H1 (cell line): ENCODE measurements around the gene PAXX. TPM values are rescaled to one million over a fixed set of nuclear protein-coding genes. Genes with fewer than 3 reads are reported as not detected.

Experiments
- CTCF ChIA-PET: fragments of 300-600 bp; sonication (Branson Sonifier 250); formaldehyde crosslinking; loops from one replicate; lab custom pipeline; 2021; ENCODE audit not compliant: partially characterized antibody; lab: Charles Lee
- POLR2A ChIA-PET: fragments of 300-600 bp; sonication (Branson Sonifier 250); formaldehyde crosslinking; loops from one replicate; lab custom pipeline; 2021; ENCODE audit warnings: inconsistent platforms; ENCODE audit not compliant: partially characterized antibody; lab: Charles Lee
- DNase-seq, 2 experiments: peaks; one replicate each; pipeline versions ENCODE4 v3.0.0 to v3.0.0-alpha.2; 2010 to 2022; ENCODE audit warnings: low spot score in 2 of 2, low read depth in 1 of 2, mixed read lengths in 1 of 2
- FAIRE-seq: peaks from 2 replicates; lab custom pipeline; 2011; peaks lifted over from hg19 to GRCh38; lab: Jason Lieb, UNC
- H2AFZ ChIP-seq: 2 replicates; pipeline ENCODE4 v1.8.1; 2012; ENCODE audit warnings: low read length, inconsistent platforms
- H2AK5ac ChIP-seq: 2 replicates; pipeline ENCODE4 v1.6.1; 2013; ENCODE audit warnings: low read depth, low read length
- H2BK120ac ChIP-seq: replicated peaks from 2 replicates; pipeline ENCODE3; 2013; ENCODE audit warnings: low read depth, low read length, inconsistent platforms
- H2BK12ac ChIP-seq: 2 replicates; pipeline ENCODE4 v1.6.1; 2013; ENCODE audit warnings: low read depth, low read length
- H2BK15ac ChIP-seq: 2 replicates; pipeline ENCODE4 v1.6.1; 2013; ENCODE audit warnings: low read length
- H2BK20ac ChIP-seq: 2 replicates; pipeline ENCODE4 v1.6.1; 2013; ENCODE audit warnings: low read length
- H2BK5ac ChIP-seq: 2 replicates; pipeline ENCODE4 v1.6.1; 2013; ENCODE audit warnings: low read depth, low read length
- H3K14ac ChIP-seq: 2 replicates; pipeline ENCODE4 v1.6.1; 2013; ENCODE audit warnings: inconsistent platforms; ENCODE audit not compliant: insufficient read length
- H3K18ac ChIP-seq: 2 replicates; pipeline ENCODE4 v1.6.1; 2013; ENCODE audit warnings: low read length; ENCODE audit errors: extremely low read depth
- H3K23ac ChIP-seq: 2 replicates; pipeline ENCODE4 v1.6.1; 2013; ENCODE audit warnings: inconsistent platforms; ENCODE audit not compliant: insufficient read length
- H3K23me2 ChIP-seq: 2 replicates; pipeline ENCODE4 v1.6.1; 2013; ENCODE audit warnings: low read depth, low read length
- H3K27ac ChIP-seq: 2 replicates; pipeline ENCODE4 v1.6.1; 2011; ENCODE audit warnings: low read depth, low read length, inconsistent platforms
- H3K27me3 ChIP-seq, 4 experiments: replicated peaks in 1 of 4; 1 replicate in 1 of 4; 2 replicates in 3 of 4; pipeline versions ENCODE4 v1.6.1 to v1.8.1; 2011 to 2013; ENCODE audit warnings: low read length in 3 of 4, mild to moderate bottlenecking in 3 of 4, inconsistent platforms in 2 of 4, mixed read lengths in 2 of 4, moderate library complexity in 1 of 4; ENCODE audit not compliant: control insufficient read depth in 3 of 4, insufficient read depth in 3 of 4; ENCODE audit errors: extremely low read depth in 1 of 4
- H3K36me3 ChIP-seq, 4 experiments: 2 replicates each; pipeline versions ENCODE4 v1.6.1 to v1.8.1; 2011 to 2013; ENCODE audit warnings: mild to moderate bottlenecking in 4 of 4, low read length in 3 of 4, moderate library complexity in 2 of 4, control low read depth in 1 of 4, inconsistent platforms in 1 of 4; ENCODE audit not compliant: insufficient read depth in 4 of 4, control insufficient read depth in 2 of 4
- H3K4ac ChIP-seq: replicated peaks from 2 replicates; pipeline ENCODE3; 2013; ENCODE audit warnings: low read length, low read depth, mixed read lengths, inconsistent platforms; ENCODE audit not compliant: insufficient read length
- H3K4me1 ChIP-seq, 4 experiments: replicated peaks in 1 of 4; 1 replicate in 1 of 4; 2 replicates in 3 of 4; pipeline versions ENCODE4 v1.6.1 to v1.8.1; 2011 to 2013; ENCODE audit warnings: low read length in 3 of 4, inconsistent platforms in 2 of 4, mixed read lengths in 1 of 4; ENCODE audit not compliant: insufficient read depth in 4 of 4, control insufficient read depth in 3 of 4
- H3K4me2 ChIP-seq, 2 experiments: 2 replicates each; pipeline versions ENCODE4 v1.6.1 to v1.8.1; 2011 to 2013; ENCODE audit warnings: low read depth in 2 of 2, low read length in 2 of 2, control low read depth in 1 of 2, inconsistent platforms in 1 of 2, mild to moderate bottlenecking in 1 of 2; ENCODE audit not compliant: insufficient read depth in 1 of 2
- H3K4me3 ChIP-seq, 4 experiments: fragments of 200-600, 300-600 bp in 1 of 4; sonication (generic), shearing (Covaris generic), sonication (Bioruptor Twin) in 1 of 4; 2 replicates each; pipeline versions ENCODE4 v1.5.1 to v1.8.1; 2011 to 2016; ENCODE audit warnings: low read length in 4 of 4, low read depth in 3 of 4, control low read depth in 2 of 4, inconsistent platforms in 2 of 4, mild to moderate bottlenecking in 2 of 4, mixed read lengths in 1 of 4, moderate library complexity in 1 of 4; ENCODE audit not compliant: insufficient read depth in 2 of 4; ENCODE audit errors: extremely low read depth in 1 of 4
- H3K56ac ChIP-seq: replicated peaks from 2 replicates; pipeline ENCODE3; 2013; ENCODE audit warnings: low read depth, mild to moderate bottlenecking, mixed read lengths, low read length, inconsistent platforms; ENCODE audit not compliant: insufficient read length
- H3K79me1 ChIP-seq: 2 replicates; pipeline ENCODE4 v1.6.1; 2013; ENCODE audit warnings: low read depth, low read length, control low read depth
- H3K79me2 ChIP-seq, 2 experiments: 2 replicates each; pipeline versions ENCODE4 v1.6.1 to v1.8.1; 2012 to 2013; ENCODE audit warnings: low read length in 2 of 2, mild to moderate bottlenecking in 2 of 2, inconsistent platforms in 1 of 2; ENCODE audit not compliant: insufficient read depth in 2 of 2, control insufficient read depth in 1 of 2
- H3K9ac ChIP-seq, 4 experiments: replicated peaks in 1 of 4; 1 replicate in 1 of 4; 2 replicates in 3 of 4; pipeline versions ENCODE4 v1.6.1 to v1.8.1; 2011 to 2013; ENCODE audit warnings: low read depth in 3 of 4, low read length in 3 of 4, control low read depth in 2 of 4, mild to moderate bottlenecking in 2 of 4, moderate library complexity in 2 of 4, inconsistent platforms in 1 of 4; ENCODE audit errors: extremely low read depth in 1 of 4
- H3K9me3 ChIP-seq, 2 experiments: 2 replicates each; pipeline versions ENCODE4 v1.6.1 to v1.8.1; 2012 to 2013; ENCODE audit warnings: mild to moderate bottlenecking in 2 of 2, moderate library complexity in 2 of 2, control low read depth in 1 of 2, inconsistent platforms in 1 of 2, low read depth in 1 of 2, low read length in 1 of 2, mixed read lengths in 1 of 2; ENCODE audit not compliant: insufficient read depth in 2 of 2
- H4K20me1 ChIP-seq, 2 experiments: replicated peaks in 1 of 2; 2 replicates each; pipeline versions ENCODE3 to v1.8.1; 2011 to 2013; ENCODE audit warnings: inconsistent platforms in 2 of 2, low read length in 2 of 2, mild to moderate bottlenecking in 1 of 2; ENCODE audit not compliant: insufficient read depth in 2 of 2, control insufficient read depth in 1 of 2
- H4K5ac ChIP-seq: 2 replicates; pipeline ENCODE4 v1.6.1; 2013; ENCODE audit warnings: low read length, low read depth, mixed read lengths, inconsistent platforms; ENCODE audit not compliant: insufficient read length
- H4K8ac ChIP-seq: 2 replicates; pipeline ENCODE4 v1.8.0; 2013; ENCODE audit warnings: mild to moderate bottlenecking, moderate library complexity, low read length, inconsistent platforms; ENCODE audit not compliant: insufficient read depth; ENCODE audit errors: extremely low read depth
- H4K91ac ChIP-seq: replicated peaks from 2 replicates; pipeline ENCODE3; 2013; ENCODE audit warnings: low read length, mixed read lengths, inconsistent platforms; ENCODE audit not compliant: insufficient read length
- NRF1 ChIP-seq: IDR thresholded peaks from 2 replicates; pipeline ENCODE4 v1.6.1; 2011; ENCODE audit warnings: mild to moderate bottlenecking, low read depth, low read length, improper control_type of control experiment
- SIRT6 ChIP-seq: IDR thresholded peaks from one replicate; pipeline ENCODE4 v1.7.1; 2012; ENCODE audit warnings: low read length, inconsistent platforms
- WGBS, 2 experiments: shearing (Covaris generic) in 1 of 2; methylation state at CpG; one replicate each; pipeline versions ENCODE4 v1.1.6 to v1.1.7; 2013 to 2015; ENCODE audit warnings: low lambda C conversion rate in 2 of 2, mixed read lengths in 2 of 2, inconsistent platforms in 1 of 2, low coverage in 1 of 2, missing lambda C conversion rate in 1 of 2; ENCODE audit not compliant: insufficient replicate concordance in 2 of 2, insufficient coverage in 1 of 2, insufficient read length in 1 of 2; ENCODE audit errors: extremely low coverage in 1 of 2, missing lambda C conversion rate in 1 of 2; 5-methylcytosine and 5-hydroxymethylcytosine counted together
- polyA plus RNA-seq, 7 experiments: library from polyadenylated mRNA; depleted of rRNA in 3 of 7; stranded (reverse) in 5 of 7; unstranded in 2 of 7; fragments of >200 nt in 5 of 7; fragments of 200-250 nt in 2 of 7; gene quantifications; 1 replicate in 5 of 7; 2 replicates in 1 of 7; 4 replicates in 1 of 7; pipeline versions ENCODE4 v1.2.1 to v1.2.3, GENCODE V29; 2011 to 2013; ENCODE audit warnings: missing spikeins in 2 of 7, mixed read lengths in 2 of 7
- total RNA-seq: library from RNA; stranded (reverse); fragmentation: NEBNext Ultra II Directional; extraction: Animal tissue kit (Norgen Biotek cat#: 25700); gene quantifications from 2 replicates; pipeline ENCODE4 v1.2.1, GENCODE V29; 2021
- TF ChIP-seq, protein P1 (sequence below): IDR thresholded peaks from 2 replicates; pipeline ENCODE4 v1.6.1; 2012; ENCODE audit warnings: inconsistent platforms
- TF ChIP-seq, protein P2 (sequence below): IDR thresholded peaks from 2 replicates; pipeline ENCODE4 v1.6.1; 2012; ENCODE audit warnings: inconsistent platforms

Gene PAXX
- total and polyA plus RNA-seq, 2 of the 8 experiments (the other 6 are each of a cell fraction or from before 2014, with no cell fraction given): 43.4 to 45.9 TPM

DNA sequence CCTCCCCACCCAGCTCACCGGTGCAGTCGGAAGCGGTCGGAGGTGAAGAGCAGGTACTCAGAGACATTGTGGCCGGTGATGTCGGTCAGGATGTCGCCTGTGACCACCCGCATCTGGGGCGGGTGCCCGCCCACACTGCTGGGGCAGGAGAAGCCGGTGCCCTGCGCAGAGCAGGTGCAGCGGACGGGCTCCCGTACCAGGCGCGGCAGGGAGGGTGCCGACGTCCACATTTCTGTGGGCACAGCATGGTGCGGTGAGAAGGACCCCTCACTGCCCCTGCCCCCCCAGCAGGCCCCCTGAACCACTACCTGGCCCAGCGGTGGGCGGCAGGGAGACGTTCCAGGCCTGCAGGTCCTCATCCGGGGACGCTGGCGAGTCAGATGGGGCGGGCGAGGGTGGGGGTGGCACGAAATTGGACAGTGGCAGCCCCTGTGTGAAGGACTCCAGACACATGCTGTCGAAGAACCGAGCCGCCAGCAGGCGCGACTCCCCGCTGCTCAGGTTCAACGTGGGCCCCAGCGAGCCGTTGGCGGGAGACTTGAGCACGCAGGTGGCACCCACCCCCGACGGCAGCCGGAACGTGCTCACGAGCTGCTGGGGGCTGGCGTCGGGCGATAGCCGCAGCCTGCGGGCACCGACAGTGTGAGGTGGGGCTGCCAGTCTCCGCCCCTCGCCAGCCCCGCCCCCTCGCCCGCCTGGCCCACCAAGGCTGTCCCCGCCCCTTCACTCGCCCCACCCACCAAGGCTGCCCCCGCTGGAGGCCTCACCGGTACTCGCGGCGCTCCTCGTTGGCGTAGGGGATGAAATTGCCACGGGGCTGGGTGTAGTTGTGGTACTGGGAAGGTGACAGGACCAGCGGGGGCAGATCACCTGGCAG lies 20.7 kb downstream of the PAXX start:
- Histone ChIP-seq H3K56ac (no peak overlapping the region), H2AFZ (no peak overlapping the region), H3K36me3 (peaks cover 0 to 13% (median 0%) of the 10 kb centered on the region in 4 experiments; a peak in 1 of 8 replicates), H3K4me3 (no peak overlapping the region), H3K27me3 (no peaks in the 10 kb centered on the region; a peak in 1 of 7 replicates), H3K4me2 (peak overlapping the region in 1 of 2 experiments; percentile 28; a peak in 2 of 4 replicates), H4K8ac (no peak overlapping the region), H3K14ac (no peak overlapping the region), H2BK20ac (no peak overlapping the region), H3K18ac (no peak overlapping the region; the same call in 1 of the 2 replicates), H3K9me3 (peaks cover 0 to 27% of the 10 kb centered on the region in 2 experiments; a peak in 2 of 4 replicates), H2AK5ac (no peak overlapping the region), H3K79me2 (no peaks in the 10 kb centered on the region), H3K4ac (no peak overlapping the region), H2BK12ac (no peak overlapping the region), H4K5ac (no peak overlapping the region), H4K91ac (no peak overlapping the region), H3K9ac (no peak overlapping the region), H2BK5ac (no peak overlapping the region), H2BK120ac (no peak overlapping the region), H3K23me2 (no peaks in the 10 kb centered on the region; the same call in 1 of the 2 replicates), H3K79me1 (no peaks in the 10 kb centered on the region), H3K27ac (no peak overlapping the region), H3K23ac (no peak overlapping the region), H3K4me1 (peaks cover 0 to 5% (median under 1%) of the 10 kb centered on the region in 4 experiments; a peak in 2 of 7 replicates), H4K20me1 (no peaks in the 10 kb centered on the region), H2BK15ac (no peak overlapping the region)
- WGBS, 2 experiments: 86% methylated on average over 50 of the region's 67 CpGs; no CpG with 5 or more reads in 1 of the 2 experiments
- FAIRE-seq (no peak), DNase-seq (peak in 1 of 2 experiments; percentile 64)
- POLR2A ChIA-PET: interaction anchor here (1.0 kb wide), 1 partner anchor 20 kb away, joined by 4 read pairs; the partner anchor contains the start of gene PAXX
- CTCF ChIA-PET: interaction anchor here (1.0 to 2.8 kb wide), 7 partner anchors 14 to 88 kb away, joined by 3 to 11 read pairs (median 5); no protein-coding TSS in a partner anchor
- TF ChIP-seq, protein P1, sequence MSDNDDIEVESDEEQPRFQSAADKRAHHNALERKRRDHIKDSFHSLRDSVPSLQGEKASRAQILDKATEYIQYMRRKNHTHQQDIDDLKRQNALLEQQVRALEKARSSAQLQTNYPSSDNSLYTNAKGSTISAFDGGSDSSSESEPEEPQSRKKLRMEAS: peak; percentile 51; the same call in 1 of the 2 replicates
- TF ChIP-seq SIRT6: no peak
- no peak for TF ChIP-seq NRF1
- TF ChIP-seq, protein P2, sequence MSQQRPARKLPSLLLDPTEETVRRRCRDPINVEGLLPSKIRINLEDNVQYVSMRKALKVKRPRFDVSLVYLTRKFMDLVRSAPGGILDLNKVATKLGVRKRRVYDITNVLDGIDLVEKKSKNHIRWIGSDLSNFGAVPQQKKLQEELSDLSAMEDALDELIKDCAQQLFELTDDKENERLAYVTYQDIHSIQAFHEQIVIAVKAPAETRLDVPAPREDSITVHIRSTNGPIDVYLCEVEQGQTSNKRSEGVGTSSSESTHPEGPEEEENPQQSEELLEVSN: peak; percentile 51
